GM21717 (cell line): Measurements from ENCODE around the gene CSN2.

Source experiments
- ATAC-seq: cut with Tn5 transposase; IDR thresholded peaks from one replicate; pipeline ENCODE4 v1.9.1; 2021; ENCODE audit warnings: mild to moderate bottlenecking, moderate library complexity; ENCODE audit not compliant: unreplicated experiment

The CSN2 gene

DNA sequence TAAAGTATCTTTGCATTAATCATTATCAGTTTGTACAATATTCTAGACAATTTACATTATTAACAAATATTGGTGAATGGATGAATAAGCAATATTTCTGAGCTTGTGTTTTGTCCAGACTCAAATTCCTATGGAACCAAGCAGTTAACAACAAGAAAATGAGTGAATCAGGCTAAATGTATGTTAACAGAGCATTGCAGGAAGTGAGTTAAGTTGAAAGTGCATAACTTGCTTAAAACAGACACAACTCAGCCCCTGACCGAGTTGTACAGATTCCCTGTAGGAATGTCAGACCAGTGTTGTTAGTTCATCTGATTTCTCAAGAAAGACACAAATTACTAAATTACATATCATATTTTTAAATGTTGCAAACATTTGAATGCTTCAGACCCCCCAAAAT, 58.4 kb downstream of the CSN2 start:
- ATAC-seq = no peak
